OCI-LY7 (cell line): Measurements from ENCODE around the gene SPDYE2B.
"Not testable (repeated sequence)": the region's sequence is repeated elsewhere in the genome, so short reads cannot be mapped to it uniquely, and the experiment has no call there.

Experiments
- EZH2phosphoT487 ChIP-seq: fragments of 200-600 bp; sonication (generic); IDR thresholded peaks from 2 replicates; pipeline ENCODE4 v1.6.1; 2018; ENCODE audit warnings: low read depth, borderline replicate concordance, mild to moderate bottlenecking, mixed run types, antibody characterized with exemption, low read length, moderate library complexity, mixed read lengths
- TF ChIP-seq, protein P1 (sequence below): fragments of 200-600 bp; sonication (generic); conservative IDR thresholded peaks from 2 replicates; pipeline ENCODE4 v1.5.1; 2014; ENCODE audit warnings: mild to moderate bottlenecking, antibody characterized with exemption, low read length, moderate library complexity, mixed read lengths

GRCh38 chr7:102697642-102698512 lies 47.8 kb downstream of the SPDYE2B start:
- TF ChIP-seq, protein P1, sequence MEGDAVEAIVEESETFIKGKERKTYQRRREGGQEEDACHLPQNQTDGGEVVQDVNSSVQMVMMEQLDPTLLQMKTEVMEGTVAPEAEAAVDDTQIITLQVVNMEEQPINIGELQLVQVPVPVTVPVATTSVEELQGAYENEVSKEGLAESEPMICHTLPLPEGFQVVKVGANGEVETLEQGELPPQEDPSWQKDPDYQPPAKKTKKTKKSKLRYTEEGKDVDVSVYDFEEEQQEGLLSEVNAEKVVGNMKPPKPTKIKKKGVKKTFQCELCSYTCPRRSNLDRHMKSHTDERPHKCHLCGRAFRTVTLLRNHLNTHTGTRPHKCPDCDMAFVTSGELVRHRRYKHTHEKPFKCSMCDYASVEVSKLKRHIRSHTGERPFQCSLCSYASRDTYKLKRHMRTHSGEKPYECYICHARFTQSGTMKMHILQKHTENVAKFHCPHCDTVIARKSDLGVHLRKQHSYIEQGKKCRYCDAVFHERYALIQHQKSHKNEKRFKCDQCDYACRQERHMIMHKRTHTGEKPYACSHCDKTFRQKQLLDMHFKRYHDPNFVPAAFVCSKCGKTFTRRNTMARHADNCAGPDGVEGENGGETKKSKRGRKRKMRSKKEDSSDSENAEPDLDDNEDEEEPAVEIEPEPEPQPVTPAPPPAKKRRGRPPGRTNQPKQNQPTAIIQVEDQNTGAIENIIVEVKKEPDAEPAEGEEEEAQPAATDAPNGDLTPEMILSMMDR, result not testable (repeated sequence)
- not testable (repeated sequence) for TF ChIP-seq EZH2phosphoT487
